ENCODE results near the gene TSHZ2.

GRCh38 chr20:53223626-53224172, 251.5 kb downstream of the TSHZ2 start:
- no peak for TF ChIP-seq POLR2A (IDR thresholded peaks at IDR 0.05)
- TF ChIP-seq, protein P1, sequence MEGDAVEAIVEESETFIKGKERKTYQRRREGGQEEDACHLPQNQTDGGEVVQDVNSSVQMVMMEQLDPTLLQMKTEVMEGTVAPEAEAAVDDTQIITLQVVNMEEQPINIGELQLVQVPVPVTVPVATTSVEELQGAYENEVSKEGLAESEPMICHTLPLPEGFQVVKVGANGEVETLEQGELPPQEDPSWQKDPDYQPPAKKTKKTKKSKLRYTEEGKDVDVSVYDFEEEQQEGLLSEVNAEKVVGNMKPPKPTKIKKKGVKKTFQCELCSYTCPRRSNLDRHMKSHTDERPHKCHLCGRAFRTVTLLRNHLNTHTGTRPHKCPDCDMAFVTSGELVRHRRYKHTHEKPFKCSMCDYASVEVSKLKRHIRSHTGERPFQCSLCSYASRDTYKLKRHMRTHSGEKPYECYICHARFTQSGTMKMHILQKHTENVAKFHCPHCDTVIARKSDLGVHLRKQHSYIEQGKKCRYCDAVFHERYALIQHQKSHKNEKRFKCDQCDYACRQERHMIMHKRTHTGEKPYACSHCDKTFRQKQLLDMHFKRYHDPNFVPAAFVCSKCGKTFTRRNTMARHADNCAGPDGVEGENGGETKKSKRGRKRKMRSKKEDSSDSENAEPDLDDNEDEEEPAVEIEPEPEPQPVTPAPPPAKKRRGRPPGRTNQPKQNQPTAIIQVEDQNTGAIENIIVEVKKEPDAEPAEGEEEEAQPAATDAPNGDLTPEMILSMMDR (IDR thresholded peaks at IDR 0.05), result no peak

All from vagina (tissue), 2 donors.